ENCODE measurements around the gene WDR93.
A peak's percentile ranks its signal among the peaks of the same experiment; 100 is the strongest.

WDR93 gene

GRCh38 chr15:89761009-89761831 lies 70.6 kb downstream of the WDR93 start:
- H3K4me3 Mint-ChIP-seq, result no peak overlapping the region
- ATAC-seq (no peak), DNase-seq (ENCODE audit: low spot score in 2 of 2) (no peak)
- H3K36me3 Mint-ChIP-seq, result no peaks in the 10 kb centered on the region
- H3K9me3 Mint-ChIP-seq, result no peaks in the 10 kb centered on the region
- H3K27ac Mint-ChIP-seq, result no peak overlapping the region
- peaks cover 7% of the 10 kb centered on the region for H3K4me1 Mint-ChIP-seq

- peaks cover 7% of the 10 kb centered on the region for H3K4me1 Mint-ChIP-seq
- no peak overlapping the region for H3K27ac Mint-ChIP-seq
- H3K9me3 Mint-ChIP-seq, result no peaks in the 10 kb centered on the region
- H3K36me3 Mint-ChIP-seq, result no peaks in the 10 kb centered on the region
- no peak for ATAC-seq
- DNase-seq (ENCODE audit: low spot score in 2 of 2), result no peak
- no peak overlapping the region for H3K4me3 Mint-ChIP-seq
Observed at GRCh38 chr15:89761929-89762328, 71.3 kb downstream of the WDR93 start.

- H3K9me3 Mint-ChIP-seq, result no peaks in the 10 kb centered on the region
- no peaks in the 10 kb centered on the region for H3K36me3 Mint-ChIP-seq
- ATAC-seq (peak; percentile 8), DNase-seq (ENCODE audit: low spot score in 2 of 2) (no peak)
- no peak overlapping the region for H3K27ac Mint-ChIP-seq
- H3K4me3 Mint-ChIP-seq, result no peak overlapping the region
- H3K4me1 Mint-ChIP-seq, result no peaks in the 10 kb centered on the region
Observed at GRCh38 chr15:89765694-89766093, 75.1 kb downstream of the WDR93 start.

- ATAC-seq (peak; percentile 35), DNase-seq (ENCODE audit: low spot score in 2 of 2) (no peak)
- H3K9me3 Mint-ChIP-seq, result no peaks in the 10 kb centered on the region
- no peaks in the 10 kb centered on the region for H3K4me1 Mint-ChIP-seq
- H3K36me3 Mint-ChIP-seq, result no peaks in the 10 kb centered on the region
- no peak overlapping the region for H3K27ac Mint-ChIP-seq
- no peak overlapping the region for H3K4me3 Mint-ChIP-seq
Observed at GRCh38 chr15:89766357-89767311, 76.0 kb downstream of the WDR93 start.

- no peaks in the 10 kb centered on the region for H3K36me3 Mint-ChIP-seq
- H3K4me1 Mint-ChIP-seq, result no peaks in the 10 kb centered on the region
- ATAC-seq (peak; percentile 33), DNase-seq (ENCODE audit: low spot score in 2 of 2) (no peak)
- H3K4me3 Mint-ChIP-seq, result no peak overlapping the region
- H3K27ac Mint-ChIP-seq, result no peak overlapping the region
- H3K9me3 Mint-ChIP-seq, result no peaks in the 10 kb centered on the region
Observed at GRCh38 chr15:89767411-89767915, 76.9 kb downstream of the WDR93 start.

DNA sequence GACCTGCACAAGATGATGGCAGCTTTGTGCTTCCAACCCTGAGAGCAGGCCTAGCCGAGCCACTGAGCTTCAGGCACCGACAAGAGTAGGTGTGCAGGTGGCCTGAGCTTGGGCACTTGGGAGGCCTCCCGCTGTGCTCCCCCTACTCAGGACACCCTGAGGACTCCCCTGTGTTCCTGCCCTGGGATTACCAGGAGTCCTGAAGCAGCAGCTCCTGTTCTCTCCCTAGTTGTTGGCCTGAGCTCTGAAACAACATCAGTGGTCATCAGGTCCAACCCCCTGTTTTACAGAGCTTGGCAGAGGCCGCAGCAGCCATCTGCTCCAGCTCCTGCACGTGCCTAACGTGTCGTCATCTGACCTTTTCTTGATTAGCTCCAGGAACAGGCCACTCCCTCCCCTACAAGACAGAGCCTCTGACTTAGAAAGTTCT lies 77.5 kb downstream of the WDR93 start:
- DNase-seq (ENCODE audit: low spot score in 2 of 2) (no peak), ATAC-seq (peak; percentile 33)
- no peaks in the 10 kb centered on the region for H3K36me3 Mint-ChIP-seq
- no peaks in the 10 kb centered on the region for H3K4me1 Mint-ChIP-seq
- H3K9me3 Mint-ChIP-seq, result no peaks in the 10 kb centered on the region
- no peak overlapping the region for H3K4me3 Mint-ChIP-seq
- H3K27ac Mint-ChIP-seq, result no peak overlapping the region

- Mint-ChIP-seq H3K9me3 (no peaks in the 10 kb centered on the region), H3K36me3 (no peaks in the 10 kb centered on the region), H3K4me1 (no peaks in the 10 kb centered on the region), H3K27ac (no peak overlapping the region), H3K4me3 (no peak overlapping the region)
- ATAC-seq (no peak), DNase-seq (ENCODE audit: low spot score in 2 of 2) (no peak)
Observed at GRCh38 chr15:89769366-89769765, 78.8 kb downstream of the WDR93 start.

- Mint-ChIP-seq H3K36me3 (no peaks in the 10 kb centered on the region), H3K27ac (no peak overlapping the region), H3K4me3 (no peak overlapping the region), H3K9me3 (no peaks in the 10 kb centered on the region), H3K4me1 (no peaks in the 10 kb centered on the region)
- DNase-seq (ENCODE audit: low spot score in 2 of 2), result no peak
- ATAC-seq, result no peak
Observed at GRCh38 chr15:89770041-89770440, 79.4 kb downstream of the WDR93 start.

- Mint-ChIP-seq H3K36me3 (no peaks in the 10 kb centered on the region), H3K4me1 (no peaks in the 10 kb centered on the region), H3K4me3 (no peak overlapping the region), H3K27ac (no peak overlapping the region), H3K9me3 (no peaks in the 10 kb centered on the region)
- ATAC-seq, result peak; percentile 39
- DNase-seq (ENCODE audit: low spot score in 2 of 2), result no peak
Observed at GRCh38 chr15:89772932-89773583, 82.4 kb downstream of the WDR93 start.

GRCh38 chr15:89774492-89774891 lies 83.9 kb downstream of the WDR93 start:
- ATAC-seq, result no peak
- no peaks in the 10 kb centered on the region for H3K36me3 Mint-ChIP-seq
- H3K4me3 Mint-ChIP-seq, result no peak overlapping the region
- H3K9me3 Mint-ChIP-seq, result no peaks in the 10 kb centered on the region
- H3K4me1 Mint-ChIP-seq, result no peaks in the 10 kb centered on the region
- DNase-seq (ENCODE audit: low spot score in 2 of 2), result no peak
- no peak overlapping the region for H3K27ac Mint-ChIP-seq

- Mint-ChIP-seq H3K4me1 (peaks cover 5% of the 10 kb centered on the region), H3K27ac (no peak overlapping the region), H3K4me3 (no peak overlapping the region), H3K9me3 (no peaks in the 10 kb centered on the region), H3K36me3 (no peaks in the 10 kb centered on the region)
- no peak for ATAC-seq
- DNase-seq (ENCODE audit: low spot score in 2 of 2), result no peak
Observed at GRCh38 chr15:89775815-89776214, 85.2 kb downstream of the WDR93 start.

- Mint-ChIP-seq H3K4me3 (peak within 1 kb of the TSS; percentile 45), H3K4me1 (peaks cover 8% of the 10 kb centered on the region), H3K9me3 (no peaks in the 10 kb centered on the region), H3K27ac (no peak within 1 kb of the TSS), H3K36me3 (no peaks in the 10 kb centered on the region)
- peak; percentile 51 to 77 for DNase-seq (ENCODE audit: low spot score in 2 of 2)
- ATAC-seq, result peak; percentile 70
Observed at GRCh38 chr15:89776274-89777072, 85.9 kb downstream of the WDR93 start, which contains the start of gene MESP2. MESP2 (plus strand) TSS chr15:89776332; CDS start chr15:89776358, 26 bp downstream.

DNA sequence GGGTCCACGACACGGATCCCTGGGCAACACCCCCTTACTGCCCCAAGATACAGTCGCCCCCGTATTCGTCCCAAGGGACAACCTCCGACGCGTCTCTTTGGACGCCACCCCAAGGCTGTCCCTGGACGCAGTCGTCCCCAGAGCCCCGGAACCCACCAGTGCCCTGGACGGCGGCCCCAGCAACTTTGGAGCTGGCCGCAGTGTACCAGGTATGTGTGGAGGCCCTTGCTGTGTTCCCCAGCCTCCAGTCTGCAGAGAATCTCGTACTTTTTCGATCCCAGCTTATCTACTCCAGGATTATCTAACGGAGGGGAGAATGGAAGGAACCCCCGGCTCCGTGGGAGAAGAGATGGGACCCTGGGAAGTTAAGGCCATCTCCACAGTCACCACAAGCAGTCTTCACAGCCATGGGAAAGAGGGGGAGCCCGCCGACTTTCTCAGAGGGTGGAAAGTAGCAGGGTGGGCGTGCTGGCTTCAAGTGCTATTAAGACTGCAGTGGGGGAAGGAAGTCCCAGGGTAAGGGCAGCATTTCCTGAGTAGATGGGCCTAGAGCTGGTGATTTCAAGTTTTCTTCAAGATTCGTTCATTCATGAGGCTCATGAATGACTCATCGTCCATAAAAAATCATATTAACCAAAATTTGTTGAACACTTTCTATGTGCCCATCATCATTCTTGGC lies 86.6 kb downstream of the WDR93 start:
- no peaks in the 10 kb centered on the region for H3K9me3 Mint-ChIP-seq
- H3K27ac Mint-ChIP-seq, result no peak overlapping the region
- peaks cover 8% of the 10 kb centered on the region for H3K4me1 Mint-ChIP-seq
- no peaks in the 10 kb centered on the region for H3K36me3 Mint-ChIP-seq
- peak overlapping the region; percentile 45 for H3K4me3 Mint-ChIP-seq
- no peak for DNase-seq (ENCODE audit: low spot score in 2 of 2)
- no peak for ATAC-seq

DNA sequence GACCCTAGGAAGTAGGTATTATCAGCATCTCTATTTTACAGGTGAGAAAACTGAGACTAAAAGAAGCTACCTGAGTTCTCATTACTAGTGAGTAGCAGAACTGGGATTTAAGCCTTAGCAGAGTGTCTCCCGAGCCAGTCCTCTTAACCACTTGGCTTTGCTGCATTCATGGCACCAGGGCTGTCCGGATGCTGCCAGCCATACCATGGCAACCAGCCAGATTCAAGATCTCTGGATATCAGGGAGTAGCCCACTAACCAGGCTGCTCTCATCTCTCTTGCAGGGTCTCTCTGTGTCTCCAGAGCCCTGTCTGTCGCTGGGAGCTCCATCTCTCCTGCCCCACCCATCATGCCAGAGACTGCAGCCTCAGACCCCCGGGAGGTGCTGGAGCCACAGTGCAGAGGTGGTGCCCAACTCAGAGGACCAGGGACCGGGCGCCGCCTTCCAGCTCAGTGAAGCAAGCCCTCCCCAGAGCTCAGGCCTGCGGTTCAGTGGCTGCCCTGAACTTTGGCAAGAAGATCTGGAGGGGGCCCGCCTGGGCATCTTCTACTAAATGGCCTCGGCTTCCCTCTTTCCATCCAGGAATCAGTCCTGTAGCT lies 87.3 kb downstream of the WDR93 start:
- Mint-ChIP-seq H3K4me1 (peaks cover 8% of the 10 kb centered on the region), H3K27ac (no peak overlapping the region), H3K4me3 (no peak overlapping the region), H3K9me3 (no peaks in the 10 kb centered on the region), H3K36me3 (no peaks in the 10 kb centered on the region)
- DNase-seq (ENCODE audit: low spot score in 2 of 2), result no peak
- ATAC-seq, result no peak
